ENCODE data around the gene C1QL4.

GRCh38 chr12:49335955-49336644 lies 888 bp downstream of the C1QL4 start:
- TF ChIP-seq CTCF (IDR thresholded peaks at IDR 0.05; ENCODE audit: poor library complexity, severe bottlenecking) (no peak), EZH2 (IDR thresholded peaks at IDR 0.05; ENCODE audit: borderline replicate concordance, insufficient read depth, low read length, poor library complexity, severe bottlenecking) (no peak), POLR2AphosphoS5 (IDR thresholded peaks at IDR 0.05) (no peak)
